Measurements from ENCODE around the gene SAMD11. TPM values are rescaled to one million over a fixed set of nuclear protein-coding genes. Genes with fewer than 3 reads are reported as not detected.

SAMD11 gene
- total and polyA plus RNA-seq, 2 of the 13 experiments (the other 11 are each of a cell fraction or from before 2014, with no cell fraction given): 0.11 TPM; not detected in 1

- TF ChIP-seq CCDC6 (CRISPR knock-in tag; IDR thresholded peaks at IDR 0.05) (peak; percentile 39; the same call in 1 of the 2 replicates), ZNF501 (CRISPR knock-in tag; IDR thresholded peaks at IDR 0.05) (peak; percentile 57; the same call in 1 of the 2 replicates), NFIB (CRISPR knock-in tag; IDR thresholded peaks at IDR 0.05; ENCODE audit: borderline replicate concordance) (no peak), ZNF766 (CRISPR knock-in tag; IDR thresholded peaks at IDR 0.05; ENCODE audit: borderline replicate concordance) (0 out of 2 replicates have a peak, but pooled peaks have one; percentile 28), ZNF317 (CRISPR knock-in tag; IDR thresholded peaks at IDR 0.05) (0 out of 2 replicates have a peak, but pooled peaks have one; percentile 21), UBTF (CRISPR knock-in tag; IDR thresholded peaks at IDR 0.05) (peak; percentile 64), ZNF687 (CRISPR knock-in tag; IDR thresholded peaks at IDR 0.05) (peak; percentile 75), DRAP1 (CRISPR knock-in tag; IDR thresholded peaks at IDR 0.05) (peak; percentile 32; the same call in 1 of the 2 replicates), CTCF (CRISPR knock-in tag; IDR thresholded peaks at IDR 0.05) (peak; percentile 84), HNRNPLL (IDR thresholded peaks at IDR 0.05; ENCODE audit: low read depth, low read length, poor library complexity, severe bottlenecking) (peak; percentile 74), HIVEP1 (CRISPR knock-in tag; IDR thresholded peaks at IDR 0.05) (peak; percentile 33; the same call in 1 of the 2 replicates), STAG1 (CRISPR knock-in tag; IDR thresholded peaks at IDR 0.05) (peak; percentile 71), FOSL2 (CRISPR knock-in tag; IDR thresholded peaks at IDR 0.05) (0 out of 2 replicates have a peak, but pooled peaks have one; percentile 18), ZNF782 (CRISPR knock-in tag; IDR thresholded peaks at IDR 0.05; ENCODE audit: borderline replicate concordance) (no peak), ETV5 (CRISPR knock-in tag; IDR thresholded peaks at IDR 0.05; ENCODE audit: borderline replicate concordance) (peak; percentile 59; the same call in 1 of the 2 replicates), HNRNPL (IDR thresholded peaks at IDR 0.05; ENCODE audit: low read depth, low read length) (0 out of 2 replicates have a peak, but pooled peaks have one; percentile 50), ZNF350 (CRISPR knock-in tag; IDR thresholded peaks at IDR 0.05; ENCODE audit: borderline replicate concordance, low read depth) (no peak)
These were observed 52.4 kb downstream of the SAMD11 start (continued) for GRCh38 chr1:975896-976683.

Measured in HepG2 (cell line).